Urinary bladder (tissue), 4 donors: ENCODE results near the gene FBN3. TPM values are rescaled to one million over a fixed set of nuclear protein-coding genes. Genes with fewer than 3 reads are reported as not detected.

Experiments used
- DNase-seq: peaks from one replicate; pipeline ENCODE4 v3.0.0-alpha.2; 2015; ENCODE audit errors: extremely low spot score
- H3K27ac ChIP-seq: one replicate; pipeline ENCODE4 v1.5.1; 2013; ENCODE audit warnings: low read depth, mild to moderate bottlenecking, moderate library complexity
- H3K36me3 ChIP-seq: one replicate; pipeline ENCODE4 v1.6.1; 2013; ENCODE audit warnings: mild to moderate bottlenecking, moderate library complexity; ENCODE audit not compliant: insufficient read depth
- H3K4me1 ChIP-seq: one replicate; pipeline ENCODE4 v1.6.1; 2013; ENCODE audit warnings: mild to moderate bottlenecking, moderate library complexity; ENCODE audit not compliant: insufficient read depth
- H3K4me3 ChIP-seq: one replicate; pipeline ENCODE4 v1.5.1; 2013; ENCODE audit warnings: low read depth, low read length
- WGBS: extraction: QIAGEN DNeasy Blood & Tissue Kit; methylation state at CpG from one replicate; pipeline ENCODE4 v1.1.7; 2013; 5-methylcytosine and 5-hydroxymethylcytosine counted together
- polyA plus RNA-seq: library from polyadenylated mRNA; stranded (reverse); fragments of 200-250 nt; gene quantifications from one replicate; pipeline ENCODE4 v1.2.3, GENCODE V29; 2013
- total RNA-seq: library from RNA; depleted of rRNA; stranded (reverse); fragments of >200 nt; gene quantifications from one replicate; pipeline ENCODE4 v1.2.3, GENCODE V29; 2014
- donor health status: healthy with polysubstance abuse.
- donor health status: healthy.

The FBN3 gene
- total and polyA plus RNA-seq, 2 donors, result 2.3 TPM; not detected in 1

DNA sequence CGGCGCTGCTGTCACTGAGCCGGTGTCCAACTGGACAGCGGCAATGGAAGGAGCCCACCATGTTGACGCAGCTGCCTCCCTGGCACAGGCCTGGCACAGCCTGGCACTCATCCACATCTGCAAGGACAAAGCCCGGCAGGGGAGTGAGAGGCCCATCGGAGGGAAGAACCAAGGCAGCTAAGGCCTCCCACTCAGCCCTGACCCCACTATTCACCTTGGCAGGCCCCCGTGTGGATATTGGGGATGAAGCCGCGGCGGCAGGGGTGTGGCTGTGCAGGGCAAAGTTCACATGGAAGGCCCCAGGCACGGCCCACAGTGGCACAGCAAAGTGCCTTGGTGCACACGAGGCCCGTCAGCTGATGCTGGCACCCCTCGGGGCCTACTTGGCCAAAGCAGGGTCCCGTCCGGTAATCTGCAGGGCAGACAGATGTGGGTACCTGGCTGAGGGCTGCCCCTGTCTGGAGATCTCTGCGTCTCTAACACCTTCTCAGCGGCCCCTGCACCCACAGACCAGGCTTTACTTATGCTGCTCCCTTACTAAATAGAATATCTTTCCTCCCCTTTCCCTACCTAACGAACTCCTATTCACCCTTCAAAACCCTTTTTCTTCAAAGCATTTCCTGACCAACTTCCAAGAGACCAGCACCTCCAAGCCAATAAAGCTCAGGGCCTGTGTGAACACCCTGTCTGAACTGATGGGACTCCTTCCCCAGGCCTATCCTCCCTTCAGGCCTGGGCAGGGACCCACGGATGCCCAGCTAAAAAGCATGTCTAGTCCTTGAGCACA, 7.5 kb downstream of the FBN3 start:
- H3K4me1 ChIP-seq, result no peaks in the 10 kb centered on the region
- no peak overlapping the region for H3K27ac ChIP-seq
- no peak overlapping the region for H3K4me3 ChIP-seq
- 94% methylated on average over 21 of the region's 21 CpGs for WGBS
- no peaks in the 10 kb centered on the region for H3K36me3 ChIP-seq
- DNase-seq, result no peak

DNA sequence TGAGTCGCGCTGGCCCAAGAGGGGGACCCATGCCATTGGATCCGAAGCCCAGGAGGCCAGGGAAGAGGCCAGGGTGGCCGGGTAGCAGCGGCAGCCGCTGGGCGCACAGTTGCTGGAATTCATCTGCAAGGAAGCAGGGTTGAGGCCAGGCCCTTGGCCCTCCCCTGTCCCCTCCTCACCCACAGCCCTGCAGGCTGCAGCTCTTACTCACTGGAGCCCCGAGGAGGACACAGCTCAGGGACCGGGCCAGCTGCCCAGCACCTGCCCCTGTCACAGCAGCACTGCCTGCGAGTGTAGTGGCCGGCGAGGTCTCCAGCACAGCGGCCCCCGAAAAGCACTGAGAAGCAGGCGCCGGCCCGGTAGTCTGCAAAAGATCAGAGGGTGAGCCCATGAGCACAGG, 11.2 kb downstream of the FBN3 start:
- Histone ChIP-seq H3K4me1 (no peaks in the 10 kb centered on the region), H3K4me3 (no peak overlapping the region), H3K36me3 (no peaks in the 10 kb centered on the region), H3K27ac (no peak overlapping the region)
- 89% methylated on average over 17 of the region's 17 CpGs for WGBS
- DNase-seq, result no peak

DNA sequence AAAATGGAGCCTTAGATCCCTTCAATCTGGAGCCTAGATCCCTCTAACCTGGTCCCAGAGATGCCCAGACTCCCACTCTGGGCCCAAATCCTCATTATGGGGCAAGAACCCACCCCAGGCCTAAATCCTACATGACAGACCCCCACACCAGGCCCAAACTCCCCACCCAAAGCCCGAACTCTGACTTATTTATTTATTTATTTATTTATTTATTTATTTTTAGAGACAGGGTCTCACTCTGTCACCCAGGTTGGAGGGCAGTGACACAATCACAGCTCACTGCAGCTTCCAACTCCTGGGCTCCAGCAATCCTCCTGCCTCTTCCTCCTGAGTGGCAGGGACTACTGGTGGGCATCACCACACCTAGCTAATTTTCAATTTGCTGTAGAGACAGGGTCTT, 12.0 kb downstream of the FBN3 start:
- Histone ChIP-seq H3K27ac (no peak overlapping the region), H3K4me1 (no peaks in the 10 kb centered on the region), H3K4me3 (no peak overlapping the region), H3K36me3 (no peaks in the 10 kb centered on the region)
- WGBS, result 96% methylated on average over 1 of the region's 1 CpG
- no peak for DNase-seq

- H3K4me3 ChIP-seq, result no peak overlapping the region
- no peak overlapping the region for H3K27ac ChIP-seq
- no peaks in the 10 kb centered on the region for H3K4me1 ChIP-seq
- no peaks in the 10 kb centered on the region for H3K36me3 ChIP-seq
- DNase-seq, result no peak
- WGBS, result 91% methylated on average over 32 of the region's 32 CpGs
Observed at GRCh38 chr19:8135946-8136618, 13.3 kb downstream of the FBN3 start.

GRCh38 chr19:8132858-8133458, 16.4 kb downstream of the FBN3 start:
- no peak overlapping the region for H3K4me3 ChIP-seq
- no peaks in the 10 kb centered on the region for H3K36me3 ChIP-seq
- H3K4me1 ChIP-seq, result no peaks in the 10 kb centered on the region
- no peak overlapping the region for H3K27ac ChIP-seq
- WGBS, result 82% methylated on average over 20 of the region's 20 CpGs
- DNase-seq, result no peak

GRCh38 chr19:8131517-8131916, 17.9 kb downstream of the FBN3 start:
- no peak for DNase-seq
- H3K4me3 ChIP-seq, result no peak overlapping the region
- no peaks in the 10 kb centered on the region for H3K36me3 ChIP-seq
- no peak overlapping the region for H3K27ac ChIP-seq
- 72% methylated on average over 26 of the region's 26 CpGs for WGBS
- H3K4me1 ChIP-seq, result no peaks in the 10 kb centered on the region

DNA sequence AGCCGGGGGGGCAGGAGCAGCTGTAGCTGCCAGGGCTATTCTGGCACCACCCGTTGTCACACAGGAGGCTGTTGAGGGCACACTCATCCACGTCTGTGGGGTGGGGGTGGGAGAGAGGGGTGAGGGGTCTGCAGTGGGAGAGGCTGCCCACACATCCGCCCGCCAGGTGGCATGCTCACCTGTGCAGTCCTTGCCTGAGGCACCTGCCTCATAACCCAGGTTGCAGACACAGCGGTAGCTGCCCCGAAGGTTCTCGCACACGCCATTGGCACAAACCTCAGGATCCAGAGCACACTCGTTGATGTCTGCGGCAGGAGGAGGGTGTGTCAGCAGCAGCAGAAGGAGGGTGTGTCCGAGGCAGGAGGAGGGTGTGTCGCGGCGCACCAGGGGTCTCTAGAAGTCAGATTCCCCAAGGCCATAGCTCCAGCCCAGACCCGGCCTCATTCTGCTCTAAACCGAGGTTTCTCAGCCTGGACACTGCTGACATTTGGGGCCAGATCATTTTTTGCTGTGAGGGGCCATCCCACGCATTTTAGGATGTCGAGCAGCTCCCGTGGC, 20.3 kb downstream of the FBN3 start:
- DNase-seq, result no peak
- H3K27ac ChIP-seq, result no peak overlapping the region
- 90% methylated on average over 20 of the region's 20 CpGs for WGBS
- H3K4me3 ChIP-seq, result no peak overlapping the region
- no peaks in the 10 kb centered on the region for H3K36me3 ChIP-seq
- no peaks in the 10 kb centered on the region for H3K4me1 ChIP-seq

- H3K36me3 ChIP-seq, result no peaks in the 10 kb centered on the region
- H3K27ac ChIP-seq, result no peak overlapping the region
- DNase-seq, result no peak
- WGBS, result 95% methylated on average over 8 of the region's 8 CpGs
- no peak overlapping the region for H3K4me3 ChIP-seq
- H3K4me1 ChIP-seq, result no peaks in the 10 kb centered on the region
Observed at GRCh38 chr19:8128551-8128950, 20.8 kb downstream of the FBN3 start.

DNA sequence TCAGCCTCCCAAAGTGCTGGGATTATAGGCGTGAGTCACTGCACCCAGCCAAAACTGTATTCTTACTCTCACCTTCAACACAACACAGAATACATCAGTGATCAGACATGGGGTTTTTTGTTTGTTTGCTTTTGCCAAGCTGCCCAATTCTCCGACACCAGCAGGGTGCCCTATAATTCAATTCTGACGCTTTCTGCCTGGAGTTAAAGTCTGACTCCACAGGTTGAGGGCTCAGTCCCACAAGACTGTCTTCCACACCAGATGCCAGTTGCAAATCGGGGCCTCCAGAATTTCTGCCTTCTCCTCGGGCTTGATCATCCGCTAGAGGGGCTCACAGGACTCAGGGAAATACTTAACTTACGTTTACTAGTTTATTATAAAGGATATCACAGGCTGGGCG, 22.1 kb downstream of the FBN3 start:
- DNase-seq, result no peak
- Histone ChIP-seq H3K4me1 (no peaks in the 10 kb centered on the region), H3K36me3 (no peaks in the 10 kb centered on the region), H3K27ac (no peak overlapping the region), H3K4me3 (no peak overlapping the region)
- 82% methylated on average over 8 of the region's 8 CpGs for WGBS

GRCh38 chr19:8126511-8126910, 22.9 kb downstream of the FBN3 start:
- WGBS, result 90% methylated on average over 18 of the region's 18 CpGs
- no peak for DNase-seq
- Histone ChIP-seq H3K4me1 (no peaks in the 10 kb centered on the region), H3K36me3 (no peaks in the 10 kb centered on the region), H3K27ac (no peak overlapping the region), H3K4me3 (no peak overlapping the region)

GRCh38 chr19:8126008-8126407, 23.4 kb downstream of the FBN3 start:
- DNase-seq, result no peak
- Histone ChIP-seq H3K36me3 (no peaks in the 10 kb centered on the region), H3K4me3 (no peak overlapping the region), H3K27ac (no peak overlapping the region), H3K4me1 (no peaks in the 10 kb centered on the region)
- WGBS, result 91% methylated on average over 15 of the region's 15 CpGs

DNA sequence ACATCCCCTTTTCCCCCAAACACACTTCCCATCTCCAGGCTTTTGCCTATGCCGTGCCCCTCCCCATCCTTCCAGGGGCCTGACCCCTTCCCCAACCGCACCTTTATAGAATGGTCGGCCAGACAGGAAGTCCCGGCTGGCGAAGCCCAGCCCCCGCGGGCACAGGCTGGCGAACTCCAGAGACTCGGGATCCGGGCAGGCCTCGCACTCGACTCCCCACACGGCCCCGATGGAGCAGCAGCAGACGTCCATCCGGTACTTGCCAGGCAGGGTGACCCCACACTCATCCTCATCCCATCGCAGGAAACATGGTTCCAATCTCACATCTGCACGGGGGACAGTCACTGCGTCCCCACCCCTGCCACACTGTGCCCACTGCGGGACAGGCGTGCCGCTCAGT, 25.7 kb downstream of the FBN3 start:
- H3K4me3 ChIP-seq, result no peak overlapping the region
- no peaks in the 10 kb centered on the region for H3K36me3 ChIP-seq
- DNase-seq, result no peak
- WGBS, result 88% methylated on average over 22 of the region's 22 CpGs
- H3K4me1 ChIP-seq, result no peaks in the 10 kb centered on the region
- H3K27ac ChIP-seq, result no peak overlapping the region

DNA sequence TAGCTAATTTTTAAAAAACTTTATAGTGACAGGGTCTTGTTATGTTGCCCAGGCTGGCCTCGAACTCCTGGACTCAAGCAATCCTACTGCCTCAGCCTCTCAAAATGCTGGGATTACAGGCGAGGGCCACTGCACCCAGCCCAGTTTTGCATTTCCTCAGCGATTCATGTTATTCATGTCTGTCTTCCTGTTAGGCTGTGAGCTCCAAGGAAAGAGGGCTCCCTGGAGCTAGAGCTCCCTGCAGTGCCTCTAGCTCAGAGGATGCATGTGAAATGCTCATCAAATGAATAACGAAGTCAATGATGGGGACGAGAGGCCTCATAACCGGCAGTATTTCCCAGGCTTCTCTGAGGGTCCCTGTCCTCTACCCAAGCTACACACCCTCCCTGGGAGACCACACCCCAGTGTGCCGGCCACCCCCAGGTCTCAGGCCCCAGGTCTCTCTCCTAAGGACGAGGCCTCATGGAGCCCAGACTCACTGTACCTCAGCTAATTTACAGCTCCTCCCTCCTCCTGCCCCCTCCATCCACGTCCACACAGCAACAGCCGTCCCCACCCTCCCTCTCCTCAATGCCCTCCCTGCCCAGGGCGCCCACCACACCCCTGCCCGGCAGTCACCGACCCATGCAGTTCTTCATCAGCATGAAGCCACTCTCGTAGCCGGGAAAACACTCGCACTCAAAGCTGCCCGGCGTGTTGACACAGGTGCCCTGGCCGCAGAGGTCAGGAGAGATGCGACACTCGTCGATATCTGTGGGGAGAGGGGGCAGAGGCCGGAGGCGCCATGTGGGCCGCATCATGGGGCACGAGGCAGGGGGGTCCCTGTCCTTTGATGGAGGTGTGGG, 28.5 kb downstream of the FBN3 start:
- no peaks in the 10 kb centered on the region for H3K36me3 ChIP-seq
- no peak overlapping the region for H3K27ac ChIP-seq
- no peak for DNase-seq
- H3K4me3 ChIP-seq, result no peak overlapping the region
- no peaks in the 10 kb centered on the region for H3K4me1 ChIP-seq
- WGBS, result 86% methylated on average over 26 of the region's 26 CpGs
